ENCODE results near the gene PLIN5. TPM values are rescaled to one million over a fixed set of nuclear protein-coding genes. Genes with fewer than 3 reads are reported as not detected.

Gene PLIN5
- total RNA-seq, 1 experiment from 2014 or later, result 3.9 TPM

DNA sequence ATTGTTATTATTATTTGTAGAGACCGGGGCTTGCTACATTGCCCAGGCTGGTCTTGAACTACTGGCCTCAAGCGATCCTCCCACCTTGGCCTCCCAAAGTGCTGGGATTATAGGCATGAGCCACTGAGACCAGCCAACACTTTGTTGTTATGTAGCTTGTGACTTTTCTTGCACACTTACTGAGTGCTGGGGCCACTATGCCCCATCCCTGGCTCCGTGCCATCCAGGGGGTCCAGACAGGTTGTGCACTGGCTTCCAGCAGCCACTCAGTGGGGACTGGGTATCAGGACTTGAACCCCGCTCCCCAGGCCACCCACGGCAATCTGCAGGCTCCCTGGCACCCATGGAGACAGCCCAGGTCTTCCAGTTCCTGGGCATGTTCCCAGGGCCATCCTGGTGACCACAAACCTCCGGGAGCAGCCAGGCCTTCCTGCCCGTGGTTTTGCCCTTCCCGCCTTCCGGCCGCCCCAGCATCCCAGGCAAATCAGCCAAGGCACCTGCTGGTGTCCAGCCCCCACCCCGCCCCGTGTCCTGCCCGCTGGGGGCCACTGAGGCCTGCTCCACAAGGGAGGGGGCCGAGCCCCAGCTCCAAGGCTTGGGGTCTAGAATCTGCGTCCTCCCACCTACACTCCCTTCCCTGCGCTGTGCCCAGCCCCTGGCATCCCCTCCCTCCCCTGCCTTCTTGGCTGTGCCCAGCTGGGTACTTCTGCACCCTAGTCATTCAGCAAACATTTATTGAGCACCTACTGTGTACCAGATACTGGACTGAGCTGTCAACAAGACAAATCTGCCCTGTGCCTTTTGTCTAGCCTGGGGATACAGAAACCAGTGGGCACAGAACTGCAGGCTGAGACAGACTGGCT lies 48.2 kb upstream of the PLIN5 start:
- no peak overlapping the region for H3K27ac ChIP-seq (ENCODE audit: insufficient read length, low read depth, low read length)
- Mint-ChIP-seq H3K4me3 (peak overlapping the region; percentile 7 to 70; a peak in 4 of 5 replicates), H3K27me3 (ENCODE audit: low read depth) (peaks cover 64% of the 10 kb centered on the region), H3K4me1 (peaks cover 8 to 37% of the 10 kb centered on the region in 2 experiments), H3K27ac (no peak overlapping the region), H3K36me3 (ENCODE audit: insufficient read depth in 1 of 3, low read depth in 3 of 3) (no peaks in the 10 kb centered on the region), H3K9me3 (peaks cover 0 to 2% of the 10 kb centered on the region in 2 experiments; a peak in 1 of 5 replicates)
- no peaks in the 10 kb centered on the region for H3K79me2 ChIP-seq (ENCODE audit: insufficient read depth, low read length)
- DNase-seq, result no peak
- no peak overlapping the region for H4K8ac ChIP-seq (replicated peaks; ENCODE audit: insufficient read length, low read depth, low read length)
- H2AFZ ChIP-seq (ENCODE audit: low read length), result no peak overlapping the region
- TF ChIP-seq, protein P1, sequence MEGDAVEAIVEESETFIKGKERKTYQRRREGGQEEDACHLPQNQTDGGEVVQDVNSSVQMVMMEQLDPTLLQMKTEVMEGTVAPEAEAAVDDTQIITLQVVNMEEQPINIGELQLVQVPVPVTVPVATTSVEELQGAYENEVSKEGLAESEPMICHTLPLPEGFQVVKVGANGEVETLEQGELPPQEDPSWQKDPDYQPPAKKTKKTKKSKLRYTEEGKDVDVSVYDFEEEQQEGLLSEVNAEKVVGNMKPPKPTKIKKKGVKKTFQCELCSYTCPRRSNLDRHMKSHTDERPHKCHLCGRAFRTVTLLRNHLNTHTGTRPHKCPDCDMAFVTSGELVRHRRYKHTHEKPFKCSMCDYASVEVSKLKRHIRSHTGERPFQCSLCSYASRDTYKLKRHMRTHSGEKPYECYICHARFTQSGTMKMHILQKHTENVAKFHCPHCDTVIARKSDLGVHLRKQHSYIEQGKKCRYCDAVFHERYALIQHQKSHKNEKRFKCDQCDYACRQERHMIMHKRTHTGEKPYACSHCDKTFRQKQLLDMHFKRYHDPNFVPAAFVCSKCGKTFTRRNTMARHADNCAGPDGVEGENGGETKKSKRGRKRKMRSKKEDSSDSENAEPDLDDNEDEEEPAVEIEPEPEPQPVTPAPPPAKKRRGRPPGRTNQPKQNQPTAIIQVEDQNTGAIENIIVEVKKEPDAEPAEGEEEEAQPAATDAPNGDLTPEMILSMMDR (conservative IDR thresholded peaks at IDR 0.05), result no peak
- H4K5ac ChIP-seq (ENCODE audit: insufficient read length, low read depth, low read length), result no peak overlapping the region
- H3K56ac ChIP-seq (ENCODE audit: insufficient read length, low read depth, low read length), result no peak overlapping the region
- no peak overlapping the region for H3K18ac ChIP-seq (ENCODE audit: insufficient read length, low read depth, low read length)
- no peaks in the 10 kb centered on the region for H4K20me1 ChIP-seq (ENCODE audit: control insufficient read depth, insufficient read depth, insufficient read length)
- no CpG with 5 or more reads among the region's 16 CpGs for WGBS (ENCODE audit: extremely low coverage, insufficient read length, low lambda C conversion rate)
- H3K4ac ChIP-seq (ENCODE audit: low read depth, low read length), result no peak overlapping the region
- H3K79me1 ChIP-seq (ENCODE audit: insufficient read depth, low read depth, low read length, poor library complexity, severe bottlenecking), result peaks cover 4% of the 10 kb centered on the region
- no peak overlapping the region for H3K23ac ChIP-seq (ENCODE audit: insufficient read length, low read depth, low read length)
- H4K91ac ChIP-seq (ENCODE audit: insufficient read length, low read depth, low read length), result no peak overlapping the region
- no peaks in the 10 kb centered on the region; the same call in 1 of the 2 replicates for H3K27me3 ChIP-seq (ENCODE audit: insufficient read depth, low read length)
- no peak overlapping the region for H2BK20ac ChIP-seq (ENCODE audit: low read depth, low read length, poor library complexity, severe bottlenecking)
- no peaks in the 10 kb centered on the region for H3K9me3 ChIP-seq (ENCODE audit: control insufficient read depth, low read depth, low read length)
- no peak overlapping the region for H2AK5ac ChIP-seq (ENCODE audit: insufficient read length, low read length)
- no peak overlapping the region for H3K9ac ChIP-seq (ENCODE audit: extremely low read depth, insufficient read length, low read length)
- no peak overlapping the region for H3K4me2 ChIP-seq (ENCODE audit: insufficient read depth, insufficient read length, low read length)
- H3K14ac ChIP-seq (ENCODE audit: insufficient read depth, low read length), result no peak overlapping the region
- H2BK15ac ChIP-seq (ENCODE audit: low read depth, low read length), result no peak overlapping the region
- H2BK12ac ChIP-seq (ENCODE audit: insufficient read length, low read depth, low read length), result no peak overlapping the region
- H2BK120ac ChIP-seq (ENCODE audit: low read depth, low read length, poor library complexity, severe bottlenecking), result no peak overlapping the region
- H2BK5ac ChIP-seq (ENCODE audit: insufficient read length, low read length), result no peak overlapping the region
- H3K23me2 ChIP-seq (ENCODE audit: insufficient read length, low read depth, low read length, poor library complexity, severe bottlenecking), result peaks cover 3% of the 10 kb centered on the region
- no peak overlapping the region for H3T11ph ChIP-seq (ENCODE audit: low read length)
- H3K4me1 ChIP-seq (ENCODE audit: insufficient read depth, low read length), result no peaks in the 10 kb centered on the region
